ENCODE results near the gene HES5. TPM values are rescaled to one million over a fixed set of nuclear protein-coding genes. Genes with fewer than 3 reads are reported as not detected.

The HES5 gene
- total and polyA plus RNA-seq, 2 of the 13 experiments (the other 11 are each of a cell fraction or from before 2014, with no cell fraction given), result not detected

DNA sequence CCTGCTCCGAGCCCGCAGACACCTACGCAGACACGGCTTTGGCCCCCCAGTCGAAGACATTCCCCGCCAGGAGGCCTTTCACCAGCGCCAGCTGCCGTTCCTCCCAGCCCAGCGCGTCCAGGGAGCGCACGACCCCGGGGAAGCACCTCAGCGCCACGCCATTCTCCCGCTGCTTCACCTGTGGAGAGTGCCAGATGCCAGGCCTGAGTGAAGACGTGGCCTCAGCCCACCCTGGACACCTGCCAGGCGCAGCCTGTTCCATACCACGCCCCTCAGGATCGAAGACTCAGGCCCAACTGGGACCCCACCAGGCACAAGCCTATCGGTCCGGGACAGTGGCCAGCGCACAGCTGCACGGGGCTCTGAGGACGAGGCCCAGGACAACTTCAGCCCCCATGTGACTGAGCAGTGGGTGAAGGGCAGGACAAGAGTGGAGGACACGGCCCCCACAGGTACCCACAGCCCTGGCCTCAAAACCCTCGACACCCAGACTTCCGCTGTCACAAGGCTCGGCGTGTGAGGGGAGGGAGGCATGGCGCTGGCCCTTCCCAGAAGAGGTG lies 17.1 kb downstream of the HES5 start (continued):
- no peak for TF ChIP-seq ZNF570 (CRISPR knock-in tag; IDR thresholded peaks at IDR 0.05; ENCODE audit: borderline replicate concordance)

DNA sequence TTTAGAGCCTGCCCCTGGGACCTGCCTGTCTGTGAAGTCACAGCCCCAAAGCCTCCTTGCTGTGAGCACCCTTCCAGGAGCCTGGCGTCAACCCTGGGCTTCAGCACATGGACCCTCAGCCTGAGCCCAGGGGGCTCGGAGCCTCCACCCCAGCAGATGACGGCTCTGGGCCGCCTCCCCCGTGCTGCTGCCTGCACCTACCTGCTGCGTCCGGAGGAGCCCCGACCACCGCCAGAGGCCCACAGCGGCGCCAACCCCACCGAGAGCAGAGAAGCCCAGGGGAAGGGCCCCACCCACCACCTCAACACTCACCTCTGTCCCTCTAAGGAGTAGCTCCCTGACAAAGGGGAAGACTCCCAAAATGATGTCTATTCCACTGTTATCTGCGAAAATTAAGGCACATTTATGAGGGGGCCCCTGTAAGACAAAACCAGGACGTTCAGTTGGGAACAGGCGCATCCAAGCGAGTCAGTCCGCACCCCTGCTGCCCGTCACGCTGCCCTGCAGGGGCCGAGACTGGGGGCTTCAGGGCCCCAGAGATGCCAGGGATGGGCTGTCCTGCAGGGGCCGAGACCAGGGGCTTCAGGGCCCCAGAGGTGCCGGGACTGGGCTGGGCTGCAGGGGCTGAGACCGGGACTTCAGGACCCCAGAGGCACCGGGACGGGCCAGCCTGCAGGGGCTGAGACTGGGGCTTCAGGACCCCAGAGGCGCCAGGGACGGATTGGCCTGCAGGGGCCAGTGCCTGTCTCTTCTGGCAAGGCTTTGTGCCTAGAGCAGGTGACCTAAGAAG lies 19.5 kb downstream of the HES5 start:
- 92% methylated on average over 14 of the region's 27 CpGs for WGBS (ENCODE audit: low lambda C conversion rate)
- no TSS peak for BruUV-seq (replicated peaks)
- ATAC-seq (no peak), FAIRE-seq (no peak), DNase-seq (ENCODE audit: low spot score) (no peak)
- Histone ChIP-seq H3K9me3 (ENCODE audit: low read length) (no peaks in the 10 kb centered on the region), H3K79me2 (ENCODE audit: insufficient read depth, low read length) (no peaks in the 10 kb centered on the region), H2AFZ (ENCODE audit: low read length) (no peak overlapping the region), H3K9ac (ENCODE audit: insufficient read depth, low read depth, low read length) (no peak overlapping the region), H4K20me1 (ENCODE audit: insufficient read depth, low read length) (no peaks in the 10 kb centered on the region), H3K36me3 (replicated peaks in 1 of 2; ENCODE audit: control insufficient read depth in 1 of 2, insufficient read depth in 2 of 2, low read length in 2 of 2) (peaks cover 13 to 49% of the 10 kb centered on the region in 2 experiments), H3K27me3 (ENCODE audit: control insufficient read depth in 1 of 2, insufficient read depth in 2 of 2, low read length in 2 of 2) (peaks cover 2% of the 10 kb centered on the region in 2 experiments; a peak in 1 of 5 replicates), H3K27ac (ENCODE audit: extremely low read length, insufficient read depth, low read length) (no peak overlapping the region), H3K4me1 (ENCODE audit: insufficient read depth, low read length) (no peaks in the 10 kb centered on the region), H3K4me2 (ENCODE audit: low read depth, low read length) (no peak overlapping the region), H3K4me3 (replicated peaks in 1 of 3; ENCODE audit: insufficient read depth in 1 of 3, low read depth in 2 of 3, low read length in 3 of 3) (no peak overlapping the region)
- CTCF ChIA-PET (ENCODE audit: low intra/inter-chr PET ratio, low total read pairs), result no interaction called here
- intact Hi-C loops (cut with micrococcal nuclease; ENCODE audit: unreplicated experiment), result no loop called here
- TF ChIP-seq TEF (CRISPR knock-in tag; IDR thresholded peaks at IDR 0.05), result no peak
- peak; percentile 15 for TF ChIP-seq AGO2 (optimal IDR thresholded peaks at IDR 0.05; ENCODE audit: low read depth, low read length)
- in situ Hi-C loops (cut with HindIII; ENCODE audit: extremely low pct_ligation_motif_present, low pct_unique_long_range_greater_than_20kb), result loop anchor here (25.0 kb wide), 1 partner anchor 323 kb away; the partner anchor contains the start of gene FAAP20
- POLR2A ChIA-PET, result no interaction called here

GRCh38 chr1:2509589-2509988 lies 20.5 kb downstream of the HES5 start:
- WGBS (ENCODE audit: low lambda C conversion rate), result 94% methylated on average over 11 of the region's 11 CpGs
- ChIA-PET CTCF (ENCODE audit: low intra/inter-chr PET ratio, low total read pairs) (no interaction called here), POLR2A (no interaction called here)
- Histone ChIP-seq H4K20me1 (ENCODE audit: insufficient read depth, low read length) (no peaks in the 10 kb centered on the region), H3K4me1 (ENCODE audit: insufficient read depth, low read length) (no peaks in the 10 kb centered on the region), H2AFZ (ENCODE audit: low read length) (no peak overlapping the region), H3K27ac (ENCODE audit: extremely low read length, insufficient read depth, low read length) (no peak overlapping the region), H3K4me2 (ENCODE audit: low read depth, low read length) (no peak overlapping the region), H3K79me2 (ENCODE audit: insufficient read depth, low read length) (no peaks in the 10 kb centered on the region), H3K9me3 (ENCODE audit: low read length) (no peaks in the 10 kb centered on the region), H3K4me3 (replicated peaks in 1 of 3; ENCODE audit: insufficient read depth in 1 of 3, low read depth in 2 of 3, low read length in 3 of 3) (no peak overlapping the region), H3K9ac (ENCODE audit: insufficient read depth, low read depth, low read length) (no peak overlapping the region), H3K36me3 (replicated peaks in 1 of 2; ENCODE audit: control insufficient read depth in 1 of 2, insufficient read depth in 2 of 2, low read length in 2 of 2) (peaks cover 13 to 40% of the 10 kb centered on the region in 2 experiments), H3K27me3 (ENCODE audit: control insufficient read depth in 1 of 2, insufficient read depth in 2 of 2, low read length in 2 of 2) (peaks cover 5 to 11% of the 10 kb centered on the region in 2 experiments; a peak in 4 of 5 replicates)
- BruUV-seq (replicated peaks), result no TSS peak
- TF ChIP-seq SP1 (IDR thresholded peaks at IDR 0.05), result no peak
- no peak for TF ChIP-seq SP1 (CRISPR knock-in tag; IDR thresholded peaks at IDR 0.05)
- no peak for TF ChIP-seq EZH2 (conservative IDR thresholded peaks at IDR 0.05; ENCODE audit: low read depth, low read length)
- TF ChIP-seq, protein P1, sequence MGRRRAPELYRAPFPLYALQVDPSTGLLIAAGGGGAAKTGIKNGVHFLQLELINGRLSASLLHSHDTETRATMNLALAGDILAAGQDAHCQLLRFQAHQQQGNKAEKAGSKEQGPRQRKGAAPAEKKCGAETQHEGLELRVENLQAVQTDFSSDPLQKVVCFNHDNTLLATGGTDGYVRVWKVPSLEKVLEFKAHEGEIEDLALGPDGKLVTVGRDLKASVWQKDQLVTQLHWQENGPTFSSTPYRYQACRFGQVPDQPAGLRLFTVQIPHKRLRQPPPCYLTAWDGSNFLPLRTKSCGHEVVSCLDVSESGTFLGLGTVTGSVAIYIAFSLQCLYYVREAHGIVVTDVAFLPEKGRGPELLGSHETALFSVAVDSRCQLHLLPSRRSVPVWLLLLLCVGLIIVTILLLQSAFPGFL (CRISPR knock-in tag; IDR thresholded peaks at IDR 0.05), result no peak
- TF ChIP-seq REXO4 (CRISPR knock-in tag; IDR thresholded peaks at IDR 0.05; ENCODE audit: borderline replicate concordance), result no peak
- no peak for TF ChIP-seq NFE2 (CRISPR knock-in tag; IDR thresholded peaks at IDR 0.05)
- TF ChIP-seq NR0B2 (CRISPR knock-in tag; IDR thresholded peaks at IDR 0.05), result no peak
- ATAC-seq (no peak), DNase-seq (ENCODE audit: low spot score) (no peak), FAIRE-seq (no peak)
- in situ Hi-C loops (cut with HindIII; ENCODE audit: extremely low pct_ligation_motif_present, low pct_unique_long_range_greater_than_20kb), result loop anchor here (25.0 kb wide), 1 partner anchor 322 kb away; the partner anchor contains the start of gene FAAP20
- intact Hi-C loops (cut with micrococcal nuclease; ENCODE audit: unreplicated experiment), result no loop called here

All from HepG2 (cell line).